Transverse colon (tissue), 3 donors: ENCODE data around the gene MARCHF9.

ENCODE experiments used
- EP300 ChIP-seq: sonication (generic); formaldehyde crosslinking; IDR thresholded peaks from one replicate; pipeline ENCODE4 v1.6.1; 2017; ENCODE audit warnings: antibody characterized with exemption, low read depth
- POLR2A ChIP-seq: fragments of 450-650 bp; IDR thresholded peaks from one replicate; pipeline ENCODE4 v1.6.1; 2016; ENCODE audit warnings: antibody characterized with exemption, mild to moderate bottlenecking, moderate library complexity
- TF ChIP-seq, protein P1 (sequence below), 5 experiments: fragments of 200-600 bp in 3 of 5; fragments of 450-650 bp in 2 of 5; sonication (generic) in 3 of 5; IDR thresholded peaks; 1 replicate in 2 of 5; 2 replicates in 3 of 5; pipeline ENCODE4 v1.5.1; 2016 to 2017; ENCODE audit warnings: antibody characterized with exemption in 5 of 5, inconsistent platforms in 3 of 5, mild to moderate bottlenecking in 2 of 5, moderate library complexity in 1 of 5

DNA sequence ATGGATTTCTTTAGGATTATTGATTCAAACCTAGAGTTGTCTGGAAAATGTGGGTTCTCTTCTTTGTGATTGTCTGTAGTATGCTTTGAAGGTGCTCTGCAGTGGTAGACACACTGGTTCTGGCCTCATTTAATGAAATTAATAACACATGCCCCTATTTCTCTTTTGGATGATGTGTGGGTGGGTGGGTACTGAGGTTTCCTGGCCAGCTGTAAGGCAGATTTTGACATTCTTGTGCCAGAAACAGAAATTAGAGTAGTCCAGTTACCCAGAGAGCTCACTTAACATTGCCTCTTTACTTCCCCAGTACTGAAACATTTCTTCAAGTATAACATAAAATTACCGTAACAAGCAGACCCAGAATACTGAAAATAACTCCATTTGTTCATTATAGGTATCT lies 42.1 kb downstream of the MARCHF9 start:
- TF ChIP-seq, protein P1, sequence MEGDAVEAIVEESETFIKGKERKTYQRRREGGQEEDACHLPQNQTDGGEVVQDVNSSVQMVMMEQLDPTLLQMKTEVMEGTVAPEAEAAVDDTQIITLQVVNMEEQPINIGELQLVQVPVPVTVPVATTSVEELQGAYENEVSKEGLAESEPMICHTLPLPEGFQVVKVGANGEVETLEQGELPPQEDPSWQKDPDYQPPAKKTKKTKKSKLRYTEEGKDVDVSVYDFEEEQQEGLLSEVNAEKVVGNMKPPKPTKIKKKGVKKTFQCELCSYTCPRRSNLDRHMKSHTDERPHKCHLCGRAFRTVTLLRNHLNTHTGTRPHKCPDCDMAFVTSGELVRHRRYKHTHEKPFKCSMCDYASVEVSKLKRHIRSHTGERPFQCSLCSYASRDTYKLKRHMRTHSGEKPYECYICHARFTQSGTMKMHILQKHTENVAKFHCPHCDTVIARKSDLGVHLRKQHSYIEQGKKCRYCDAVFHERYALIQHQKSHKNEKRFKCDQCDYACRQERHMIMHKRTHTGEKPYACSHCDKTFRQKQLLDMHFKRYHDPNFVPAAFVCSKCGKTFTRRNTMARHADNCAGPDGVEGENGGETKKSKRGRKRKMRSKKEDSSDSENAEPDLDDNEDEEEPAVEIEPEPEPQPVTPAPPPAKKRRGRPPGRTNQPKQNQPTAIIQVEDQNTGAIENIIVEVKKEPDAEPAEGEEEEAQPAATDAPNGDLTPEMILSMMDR (IDR thresholded peaks at IDR 0.05), result no peak
- TF ChIP-seq EP300, result no peak
- no peak for TF ChIP-seq POLR2A
